ENCODE measurements around the gene ZC3H10. TPM values are rescaled to one million over a fixed set of nuclear protein-coding genes. Genes with fewer than 3 reads are reported as not detected.

ZC3H10 gene
- total RNA-seq, 1 experiment from 2014 or later: 8.7 TPM

DNA sequence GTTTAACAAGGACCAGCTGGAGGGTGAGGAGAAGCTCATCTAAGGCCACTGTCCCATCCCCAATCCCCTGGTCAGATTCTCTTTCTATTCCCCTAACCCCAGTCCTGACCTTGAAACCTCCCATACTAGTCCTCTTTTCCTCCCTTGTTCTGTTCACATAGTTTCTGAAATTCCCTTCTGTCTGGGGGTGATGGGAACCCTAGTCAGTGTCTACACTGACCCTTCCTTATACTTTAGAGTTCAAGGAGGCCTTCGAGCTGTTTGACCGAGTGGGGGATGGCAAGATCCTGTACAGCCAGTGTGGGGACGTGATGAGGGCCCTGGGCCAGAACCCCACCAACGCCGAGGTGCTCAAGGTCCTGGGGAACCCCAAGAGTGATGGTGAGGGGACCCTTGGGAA lies 36.8 kb downstream of the ZC3H10 start:
- ChIA-PET RAD21 (ENCODE audit: low non-redundant PET in 1 of 2, low total read pairs in 2 of 2, uncharacterized antibody in 2 of 2, unreplicated experiment in 2 of 2) (no interaction called here), POLR2A (no interaction called here), CTCF (interaction anchor here (1.3 kb wide), 1 partner anchor 35 kb away, joined by 3 read pairs; the partner anchor contains the start of gene SMARCC2)
- no peak overlapping the region for H3K9ac ChIP-seq (ENCODE audit: low read length)
- no peak for ATAC-seq
- H3K27ac ChIP-seq (ENCODE audit: low read depth, low read length): no peak overlapping the region
- intact Hi-C loops (cut with micrococcal nuclease): no loop called here
- DNase-seq (ENCODE audit: low read depth, low spot score): no peak
- H3K4me2 ChIP-seq (ENCODE audit: low read length): no peak overlapping the region
- H4K20me1 ChIP-seq (ENCODE audit: insufficient read depth): no peaks in the 10 kb centered on the region
- peaks cover 17% of the 10 kb centered on the region for H3K79me2 ChIP-seq (ENCODE audit: insufficient read depth, low read length)
- no peak overlapping the region for H3K4me3 ChIP-seq (replicated peaks in 1 of 2; ENCODE audit: low read depth in 1 of 2, low read length in 2 of 2)
- no peak overlapping the region for H2AFZ ChIP-seq (ENCODE audit: low read depth, low read length, poor library complexity, severe bottlenecking)
- peaks cover under 1 to 9% of the 10 kb centered on the region in 2 experiments; a peak in 2 of 4 replicates for H3K36me3 ChIP-seq (ENCODE audit: control insufficient read depth in 1 of 2, insufficient read depth in 2 of 2, low read length in 2 of 2)
- no TSS peak for BruUV-seq (replicated peaks)
- H3K9me3 ChIP-seq (ENCODE audit: control insufficient read depth in 1 of 2, insufficient read depth in 1 of 2, low read depth in 1 of 2, low read length in 2 of 2): no peaks in the 10 kb centered on the region
- H3K27me3 ChIP-seq (ENCODE audit: insufficient read depth, low read length): no peaks in the 10 kb centered on the region
- no peak for TF ChIP-seq TCF7L2 (IDR thresholded peaks at IDR 0.05; ENCODE audit: borderline replicate concordance, extremely low read depth, insufficient read depth, insufficient read length)
- TF ChIP-seq ZNF274 (IDR thresholded peaks at IDR 0.05; ENCODE audit: low read depth, low read length): no peak
- TF ChIP-seq, protein P1, sequence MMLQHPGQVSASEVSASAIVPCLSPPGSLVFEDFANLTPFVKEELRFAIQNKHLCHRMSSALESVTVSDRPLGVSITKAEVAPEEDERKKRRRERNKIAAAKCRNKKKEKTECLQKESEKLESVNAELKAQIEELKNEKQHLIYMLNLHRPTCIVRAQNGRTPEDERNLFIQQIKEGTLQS (IDR thresholded peaks at IDR 0.05): no peak
- TF ChIP-seq, protein P2, sequence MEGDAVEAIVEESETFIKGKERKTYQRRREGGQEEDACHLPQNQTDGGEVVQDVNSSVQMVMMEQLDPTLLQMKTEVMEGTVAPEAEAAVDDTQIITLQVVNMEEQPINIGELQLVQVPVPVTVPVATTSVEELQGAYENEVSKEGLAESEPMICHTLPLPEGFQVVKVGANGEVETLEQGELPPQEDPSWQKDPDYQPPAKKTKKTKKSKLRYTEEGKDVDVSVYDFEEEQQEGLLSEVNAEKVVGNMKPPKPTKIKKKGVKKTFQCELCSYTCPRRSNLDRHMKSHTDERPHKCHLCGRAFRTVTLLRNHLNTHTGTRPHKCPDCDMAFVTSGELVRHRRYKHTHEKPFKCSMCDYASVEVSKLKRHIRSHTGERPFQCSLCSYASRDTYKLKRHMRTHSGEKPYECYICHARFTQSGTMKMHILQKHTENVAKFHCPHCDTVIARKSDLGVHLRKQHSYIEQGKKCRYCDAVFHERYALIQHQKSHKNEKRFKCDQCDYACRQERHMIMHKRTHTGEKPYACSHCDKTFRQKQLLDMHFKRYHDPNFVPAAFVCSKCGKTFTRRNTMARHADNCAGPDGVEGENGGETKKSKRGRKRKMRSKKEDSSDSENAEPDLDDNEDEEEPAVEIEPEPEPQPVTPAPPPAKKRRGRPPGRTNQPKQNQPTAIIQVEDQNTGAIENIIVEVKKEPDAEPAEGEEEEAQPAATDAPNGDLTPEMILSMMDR (IDR thresholded peaks at IDR 0.05 in 2 of 3, conservative IDR thresholded peaks at IDR 0.05 in 1 of 3; ENCODE audit: borderline replicate concordance in 1 of 3, insufficient read depth in 1 of 3, low read depth in 2 of 3, low read length in 2 of 3): no peak
- no peak for TF ChIP-seq CEBPB (IDR thresholded peaks at IDR 0.05; ENCODE audit: low read depth)
- TF ChIP-seq, protein P3, sequence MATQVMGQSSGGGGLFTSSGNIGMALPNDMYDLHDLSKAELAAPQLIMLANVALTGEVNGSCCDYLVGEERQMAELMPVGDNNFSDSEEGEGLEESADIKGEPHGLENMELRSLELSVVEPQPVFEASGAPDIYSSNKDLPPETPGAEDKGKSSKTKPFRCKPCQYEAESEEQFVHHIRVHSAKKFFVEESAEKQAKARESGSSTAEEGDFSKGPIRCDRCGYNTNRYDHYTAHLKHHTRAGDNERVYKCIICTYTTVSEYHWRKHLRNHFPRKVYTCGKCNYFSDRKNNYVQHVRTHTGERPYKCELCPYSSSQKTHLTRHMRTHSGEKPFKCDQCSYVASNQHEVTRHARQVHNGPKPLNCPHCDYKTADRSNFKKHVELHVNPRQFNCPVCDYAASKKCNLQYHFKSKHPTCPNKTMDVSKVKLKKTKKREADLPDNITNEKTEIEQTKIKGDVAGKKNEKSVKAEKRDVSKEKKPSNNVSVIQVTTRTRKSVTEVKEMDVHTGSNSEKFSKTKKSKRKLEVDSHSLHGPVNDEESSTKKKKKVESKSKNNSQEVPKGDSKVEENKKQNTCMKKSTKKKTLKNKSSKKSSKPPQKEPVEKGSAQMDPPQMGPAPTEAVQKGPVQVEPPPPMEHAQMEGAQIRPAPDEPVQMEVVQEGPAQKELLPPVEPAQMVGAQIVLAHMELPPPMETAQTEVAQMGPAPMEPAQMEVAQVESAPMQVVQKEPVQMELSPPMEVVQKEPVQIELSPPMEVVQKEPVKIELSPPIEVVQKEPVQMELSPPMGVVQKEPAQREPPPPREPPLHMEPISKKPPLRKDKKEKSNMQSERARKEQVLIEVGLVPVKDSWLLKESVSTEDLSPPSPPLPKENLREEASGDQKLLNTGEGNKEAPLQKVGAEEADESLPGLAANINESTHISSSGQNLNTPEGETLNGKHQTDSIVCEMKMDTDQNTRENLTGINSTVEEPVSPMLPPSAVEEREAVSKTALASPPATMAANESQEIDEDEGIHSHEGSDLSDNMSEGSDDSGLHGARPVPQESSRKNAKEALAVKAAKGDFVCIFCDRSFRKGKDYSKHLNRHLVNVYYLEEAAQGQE (IDR thresholded peaks at IDR 0.05; ENCODE audit: low read depth): no peak
- no peak for TF ChIP-seq SP1 (IDR thresholded peaks at IDR 0.05; ENCODE audit: low read depth)
- TF ChIP-seq, protein P4, sequence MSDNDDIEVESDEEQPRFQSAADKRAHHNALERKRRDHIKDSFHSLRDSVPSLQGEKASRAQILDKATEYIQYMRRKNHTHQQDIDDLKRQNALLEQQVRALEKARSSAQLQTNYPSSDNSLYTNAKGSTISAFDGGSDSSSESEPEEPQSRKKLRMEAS (IDR thresholded peaks at IDR 0.05): no peak
- no peak for TF ChIP-seq EZH2 (IDR thresholded peaks at IDR 0.05)
- no peak for TF ChIP-seq RAD21 (IDR thresholded peaks at IDR 0.05; ENCODE audit: low read depth)
- TF ChIP-seq JUND (IDR thresholded peaks at IDR 0.05): no peak
- TF ChIP-seq EGR1 (IDR thresholded peaks at IDR 0.05; ENCODE audit: low read depth): no peak
- TF ChIP-seq POLR2A (IDR thresholded peaks at IDR 0.05; ENCODE audit: borderline replicate concordance, extremely low read depth, insufficient read depth, insufficient read length): no peak
- no peak for TF ChIP-seq EZH2phosphoT487 (IDR thresholded peaks at IDR 0.05; ENCODE audit: borderline replicate concordance)
- TF ChIP-seq SIN3A (IDR thresholded peaks at IDR 0.05; ENCODE audit: low read depth): no peak
- no peak for TF ChIP-seq YY1 (IDR thresholded peaks at IDR 0.05; ENCODE audit: extremely low read depth, insufficient replicate concordance, low read depth, low read length)
- no peak for TF ChIP-seq SRF (IDR thresholded peaks at IDR 0.05; ENCODE audit: low read depth)
- TF ChIP-seq POLR2AphosphoS5 (IDR thresholded peaks at IDR 0.05; ENCODE audit: low read depth, low read length): no peak
- TF ChIP-seq, protein P5, sequence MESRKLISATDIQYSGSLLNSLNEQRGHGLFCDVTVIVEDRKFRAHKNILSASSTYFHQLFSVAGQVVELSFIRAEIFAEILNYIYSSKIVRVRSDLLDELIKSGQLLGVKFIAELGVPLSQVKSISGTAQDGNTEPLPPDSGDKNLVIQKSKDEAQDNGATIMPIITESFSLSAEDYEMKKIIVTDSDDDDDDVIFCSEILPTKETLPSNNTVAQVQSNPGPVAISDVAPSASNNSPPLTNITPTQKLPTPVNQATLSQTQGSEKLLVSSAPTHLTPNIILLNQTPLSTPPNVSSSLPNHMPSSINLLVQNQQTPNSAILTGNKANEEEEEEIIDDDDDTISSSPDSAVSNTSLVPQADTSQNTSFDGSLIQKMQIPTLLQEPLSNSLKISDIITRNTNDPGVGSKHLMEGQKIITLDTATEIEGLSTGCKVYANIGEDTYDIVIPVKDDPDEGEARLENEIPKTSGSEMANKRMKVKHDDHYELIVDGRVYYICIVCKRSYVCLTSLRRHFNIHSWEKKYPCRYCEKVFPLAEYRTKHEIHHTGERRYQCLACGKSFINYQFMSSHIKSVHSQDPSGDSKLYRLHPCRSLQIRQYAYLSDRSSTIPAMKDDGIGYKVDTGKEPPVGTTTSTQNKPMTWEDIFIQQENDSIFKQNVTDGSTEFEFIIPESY (IDR thresholded peaks at IDR 0.05; ENCODE audit: extremely low read depth, insufficient replicate concordance, low read length): no peak
- H3K4me1 ChIP-seq (ENCODE audit: control insufficient read depth in 1 of 2, insufficient read depth in 2 of 2, low read length in 2 of 2): peaks cover 23 to 40% of the 10 kb centered on the region in 2 experiments
- H3K9me2 ChIP-seq (ENCODE audit: insufficient read depth): no peaks in the 10 kb centered on the region
